Spleen (tissue), 7 donors: ENCODE data around the gene ATF3.

Experiments used
- CTCF ChIP-seq, 11 experiments: fragments of 200-600 bp in 7 of 11; fragments of 450-650 bp in 4 of 11; sonication (generic) in 4 of 11; IDR thresholded peaks in 8 of 11; conservative IDR thresholded peaks in 3 of 11; 1 replicate in 7 of 11; 2 replicates in 4 of 11; pipeline versions ENCODE4 v1.4.0 to v1.8.0; 2016 to 2021; ENCODE audit warnings: antibody characterized with exemption in 11 of 11, inconsistent platforms in 4 of 11, mild to moderate bottlenecking in 1 of 11
- POLR2A ChIP-seq, 3 donors: fragments of 450-650 bp; IDR thresholded peaks; one replicate each; pipeline ENCODE4 v1.5.1; 2017; ENCODE audit warnings: antibody characterized with exemption in 3 of 3, mild to moderate bottlenecking in 1 of 3
- donor health status: DM: no; HTN: no; CAD: no; lungs with moderate emphysema.
- donor health status: DM: no; HTN: no; CAD: no.
- donor health status: DM: no; HTN: no; CAD: no.

- no peak for TF ChIP-seq POLR2A (IDR thresholded peaks at IDR 0.05)
- no peak for TF ChIP-seq CTCF (IDR thresholded peaks at IDR 0.05 in 8 of 11, conservative IDR thresholded peaks at IDR 0.05 in 3 of 11)
Observed at GRCh38 chr1:212583643-212584042, 24.9 kb upstream of the ATF3 start.
